HL-60 (cell line): ENCODE results near the gene PNPLA6.

Experiments used
- DNase-seq, 2 experiments: peaks; one replicate each; pipeline ENCODE4 v3.0.0-alpha.2; 2010 to 2020; ENCODE audit warnings: low read depth in 1 of 2, low spot score in 1 of 2
- H3K27ac ChIP-seq: fragments of 250-450 bp; sonication (Bioruptor Pico); replicated peaks from 2 replicates; pipeline ENCODE4 v1.5.1; 2020; ENCODE audit warnings: mild to moderate bottlenecking, moderate library complexity
- H3K27me3 ChIP-seq: fragments of 250-450 bp; sonication (Bioruptor Pico); 2 replicates; pipeline ENCODE4 v1.5.1; 2021; ENCODE audit warnings: mild to moderate bottlenecking, moderate library complexity; ENCODE audit not compliant: insufficient read depth, poor library complexity, severe bottlenecking
- H3K4me3 ChIP-seq: replicated peaks from 2 replicates; pipeline ENCODE4 v1.5.1; 2011; ENCODE audit warnings: mild to moderate bottlenecking, control low read depth, low read length; ENCODE audit not compliant: insufficient read depth
- GABPA ChIP-seq: IDR thresholded peaks from 2 replicates; pipeline ENCODE4 v1.6.1; 2012; ENCODE audit warnings: low read depth
- POLR2AphosphoS5 ChIP-seq: IDR thresholded peaks from 2 replicates; pipeline ENCODE4 v1.6.1; 2012; ENCODE audit warnings: low read depth
- SPI1 ChIP-seq: IDR thresholded peaks from 2 replicates; pipeline ENCODE4 v1.6.1; 2012; ENCODE audit warnings: low read depth, mild to moderate bottlenecking, borderline replicate concordance
- TF ChIP-seq, protein P1 (sequence below): IDR thresholded peaks from one replicate; pipeline ENCODE4 v1.5.1; 2011; ENCODE audit warnings: low read length, control low read depth, inconsistent platforms; ENCODE audit not compliant: insufficient read depth
- TF ChIP-seq, protein P2 (sequence below): IDR thresholded peaks from 2 replicates; pipeline ENCODE4 v1.6.1; 2012; ENCODE audit warnings: low read depth; ENCODE audit not compliant: insufficient replicate concordance

The PNPLA6 gene

DNA sequence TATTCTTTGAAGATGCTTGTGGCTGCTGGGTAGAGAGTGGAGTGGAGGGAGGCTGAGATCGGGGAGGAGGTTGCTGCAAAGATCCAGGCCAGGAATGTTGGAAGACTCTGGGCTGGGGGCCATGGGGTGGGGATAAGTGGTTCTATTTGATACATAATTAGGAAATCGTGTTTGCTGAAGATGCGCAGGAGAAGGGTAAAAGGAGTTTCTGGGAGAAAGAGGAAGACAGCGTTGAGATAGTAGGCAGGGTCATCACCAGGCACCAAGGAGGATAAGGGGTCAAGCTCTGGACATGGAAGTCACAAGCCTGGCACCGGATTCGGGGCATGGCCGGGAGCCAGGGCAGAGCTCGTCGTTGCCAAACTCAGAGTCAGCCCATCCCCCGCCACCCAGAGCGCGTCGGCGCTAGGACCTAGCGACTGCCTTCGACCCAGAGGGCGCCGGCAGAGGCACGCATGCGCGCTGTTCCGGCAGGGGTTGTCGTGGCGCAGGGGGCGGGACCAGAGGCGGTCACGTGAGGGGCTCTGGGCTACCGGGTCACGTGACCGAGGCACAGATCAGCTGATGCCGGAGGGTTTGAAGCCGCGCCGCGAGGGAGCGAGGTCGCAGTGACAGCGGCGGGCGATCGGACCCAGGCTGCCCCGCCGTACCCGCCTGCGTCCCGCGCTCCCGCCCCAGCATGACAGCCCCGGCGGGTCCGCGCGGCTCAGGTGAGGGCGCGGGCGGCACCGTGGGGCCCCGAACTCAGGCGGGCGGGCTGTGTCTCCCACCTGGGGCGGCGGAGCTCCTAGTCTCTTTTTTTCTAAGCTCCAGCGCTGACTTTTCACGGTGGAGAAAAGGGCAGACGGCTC, 13.2 kb upstream of the PNPLA6 start, which contains the start of gene MCOLN1:
TSS of gene MCOLN1 (plus strand) at position 553 of the 851 bp plus-strand sequence. CDS start at position 680, 127 bp downstream.
- H3K27me3 ChIP-seq = peaks cover 5% of the 10 kb centered on the region
- peak within 1 kb of the TSS; percentile 0; the same call in 1 of the 2 replicates for H3K27ac ChIP-seq
- TF ChIP-seq, protein P1, sequence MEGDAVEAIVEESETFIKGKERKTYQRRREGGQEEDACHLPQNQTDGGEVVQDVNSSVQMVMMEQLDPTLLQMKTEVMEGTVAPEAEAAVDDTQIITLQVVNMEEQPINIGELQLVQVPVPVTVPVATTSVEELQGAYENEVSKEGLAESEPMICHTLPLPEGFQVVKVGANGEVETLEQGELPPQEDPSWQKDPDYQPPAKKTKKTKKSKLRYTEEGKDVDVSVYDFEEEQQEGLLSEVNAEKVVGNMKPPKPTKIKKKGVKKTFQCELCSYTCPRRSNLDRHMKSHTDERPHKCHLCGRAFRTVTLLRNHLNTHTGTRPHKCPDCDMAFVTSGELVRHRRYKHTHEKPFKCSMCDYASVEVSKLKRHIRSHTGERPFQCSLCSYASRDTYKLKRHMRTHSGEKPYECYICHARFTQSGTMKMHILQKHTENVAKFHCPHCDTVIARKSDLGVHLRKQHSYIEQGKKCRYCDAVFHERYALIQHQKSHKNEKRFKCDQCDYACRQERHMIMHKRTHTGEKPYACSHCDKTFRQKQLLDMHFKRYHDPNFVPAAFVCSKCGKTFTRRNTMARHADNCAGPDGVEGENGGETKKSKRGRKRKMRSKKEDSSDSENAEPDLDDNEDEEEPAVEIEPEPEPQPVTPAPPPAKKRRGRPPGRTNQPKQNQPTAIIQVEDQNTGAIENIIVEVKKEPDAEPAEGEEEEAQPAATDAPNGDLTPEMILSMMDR = no peak
- TF ChIP-seq POLR2AphosphoS5 (peak; percentile 58; the same call in 1 of the 2 replicates), SPI1 (peak; percentile 70; the same call in 1 of the 2 replicates), GABPA (no peak)
- TF ChIP-seq, protein P2, sequence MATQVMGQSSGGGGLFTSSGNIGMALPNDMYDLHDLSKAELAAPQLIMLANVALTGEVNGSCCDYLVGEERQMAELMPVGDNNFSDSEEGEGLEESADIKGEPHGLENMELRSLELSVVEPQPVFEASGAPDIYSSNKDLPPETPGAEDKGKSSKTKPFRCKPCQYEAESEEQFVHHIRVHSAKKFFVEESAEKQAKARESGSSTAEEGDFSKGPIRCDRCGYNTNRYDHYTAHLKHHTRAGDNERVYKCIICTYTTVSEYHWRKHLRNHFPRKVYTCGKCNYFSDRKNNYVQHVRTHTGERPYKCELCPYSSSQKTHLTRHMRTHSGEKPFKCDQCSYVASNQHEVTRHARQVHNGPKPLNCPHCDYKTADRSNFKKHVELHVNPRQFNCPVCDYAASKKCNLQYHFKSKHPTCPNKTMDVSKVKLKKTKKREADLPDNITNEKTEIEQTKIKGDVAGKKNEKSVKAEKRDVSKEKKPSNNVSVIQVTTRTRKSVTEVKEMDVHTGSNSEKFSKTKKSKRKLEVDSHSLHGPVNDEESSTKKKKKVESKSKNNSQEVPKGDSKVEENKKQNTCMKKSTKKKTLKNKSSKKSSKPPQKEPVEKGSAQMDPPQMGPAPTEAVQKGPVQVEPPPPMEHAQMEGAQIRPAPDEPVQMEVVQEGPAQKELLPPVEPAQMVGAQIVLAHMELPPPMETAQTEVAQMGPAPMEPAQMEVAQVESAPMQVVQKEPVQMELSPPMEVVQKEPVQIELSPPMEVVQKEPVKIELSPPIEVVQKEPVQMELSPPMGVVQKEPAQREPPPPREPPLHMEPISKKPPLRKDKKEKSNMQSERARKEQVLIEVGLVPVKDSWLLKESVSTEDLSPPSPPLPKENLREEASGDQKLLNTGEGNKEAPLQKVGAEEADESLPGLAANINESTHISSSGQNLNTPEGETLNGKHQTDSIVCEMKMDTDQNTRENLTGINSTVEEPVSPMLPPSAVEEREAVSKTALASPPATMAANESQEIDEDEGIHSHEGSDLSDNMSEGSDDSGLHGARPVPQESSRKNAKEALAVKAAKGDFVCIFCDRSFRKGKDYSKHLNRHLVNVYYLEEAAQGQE = no peak
- peak; percentile 93 to 98 for DNase-seq
- H3K4me3 ChIP-seq = peak within 1 kb of the TSS; percentile 65

DNA sequence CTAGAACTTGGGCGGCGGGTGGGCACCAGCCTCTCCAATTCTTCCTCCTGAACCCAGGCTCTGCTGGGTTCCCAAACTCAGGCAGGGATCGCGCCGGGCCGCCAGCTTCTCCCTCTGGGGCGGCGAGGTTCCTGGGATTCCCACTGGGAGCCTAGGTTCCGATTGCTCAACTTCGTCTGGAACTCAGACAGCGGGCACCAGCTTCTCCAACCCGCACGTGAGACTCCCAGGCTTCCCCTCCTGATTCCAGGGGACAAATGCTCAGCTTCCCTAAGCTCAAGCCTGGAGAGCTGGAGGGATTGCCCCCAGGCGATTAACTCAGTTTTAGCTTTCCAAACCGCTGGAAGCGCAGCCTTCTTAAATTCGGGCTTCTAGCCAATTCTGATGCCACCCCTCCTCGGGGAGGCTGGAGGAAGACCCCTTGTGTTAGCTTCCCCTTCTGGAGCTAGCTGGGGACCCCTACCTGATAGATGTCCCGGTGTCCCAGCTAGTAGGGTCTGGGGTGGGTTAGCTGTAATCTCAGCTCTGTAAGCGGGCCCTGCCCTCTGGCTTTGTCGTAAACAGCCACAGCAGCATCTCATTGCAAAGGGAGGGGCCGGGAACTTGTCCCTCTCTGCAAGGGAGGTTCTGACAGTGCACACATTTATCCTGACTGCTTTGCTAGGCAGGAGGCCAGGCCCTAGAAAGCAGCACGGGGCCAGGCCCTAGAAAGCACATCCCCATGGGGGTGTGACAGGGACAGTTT, 12.4 kb upstream of the PNPLA6 start:
- peak in 1 of 2 experiments; percentile 43 for DNase-seq
- peak overlapping the region; percentile 65 for H3K4me3 ChIP-seq
- no peak overlapping the region for H3K27ac ChIP-seq
- no peaks in the 10 kb centered on the region for H3K27me3 ChIP-seq
- TF ChIP-seq POLR2AphosphoS5 (no peak), GABPA (no peak), SPI1 (no peak)
- TF ChIP-seq, protein P1 = no peak
- TF ChIP-seq, protein P2 = no peak

DNA sequence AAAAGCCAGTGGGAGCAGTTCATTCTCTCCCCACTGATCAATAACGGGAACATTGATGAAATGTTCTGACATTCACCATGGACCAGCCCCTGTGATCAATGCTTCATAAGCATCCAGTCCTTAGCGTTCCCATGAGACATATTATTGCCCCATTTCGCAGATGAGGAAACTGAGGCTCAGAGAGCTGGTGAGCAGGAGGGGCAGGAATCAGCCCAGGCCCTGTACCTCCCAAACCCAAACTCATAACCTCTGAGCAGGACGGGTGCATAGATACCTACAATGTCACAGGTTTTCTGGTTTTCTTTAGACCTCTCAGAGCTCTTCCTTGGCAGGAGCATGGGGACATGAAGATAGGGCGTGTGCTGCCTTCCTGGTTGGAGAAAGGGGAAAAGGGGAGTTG, 11.0 kb upstream of the PNPLA6 start:
- TF ChIP-seq GABPA = no peak
- TF ChIP-seq, protein P2 = no peak
- no peak for TF ChIP-seq SPI1
- no peak for TF ChIP-seq POLR2AphosphoS5
- TF ChIP-seq, protein P1 = no peak
- no peak for DNase-seq
- no peak overlapping the region for H3K4me3 ChIP-seq

More for the DNA sequence above, 11.0 kb upstream of the PNPLA6 start:
- no peaks in the 10 kb centered on the region for H3K27me3 ChIP-seq
- H3K27ac ChIP-seq = no peak overlapping the region
